Nucleus accumbens (tissue), 56 donors: ENCODE results near the gene PLCB1.

Source experiments
- DNase-seq, 56 donors: peaks; one replicate each; lab custom pipeline; 2025; lab: John Stamatoyannopoulos, UW

PLCB1 gene

DNA sequence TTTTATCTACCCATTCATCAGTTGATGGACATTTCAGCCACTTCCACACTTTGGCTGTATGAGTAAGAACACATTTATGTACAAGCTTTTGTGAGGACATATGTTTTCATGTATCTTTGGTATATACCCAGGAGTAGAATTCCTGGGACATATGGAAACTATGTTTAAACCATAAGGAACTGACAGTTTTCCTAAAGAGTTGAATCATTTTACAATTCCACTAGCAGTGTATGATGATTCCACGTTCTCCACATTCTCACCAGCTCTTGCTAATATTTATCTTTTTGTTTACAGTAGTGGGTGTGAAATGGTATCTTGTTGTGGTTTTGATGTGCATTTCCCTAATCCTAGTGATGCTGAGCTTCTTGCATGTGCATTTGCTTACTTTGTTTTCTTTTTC is 338.1 kb downstream of the PLCB1 start:
- no peak for DNase-seq

DNA sequence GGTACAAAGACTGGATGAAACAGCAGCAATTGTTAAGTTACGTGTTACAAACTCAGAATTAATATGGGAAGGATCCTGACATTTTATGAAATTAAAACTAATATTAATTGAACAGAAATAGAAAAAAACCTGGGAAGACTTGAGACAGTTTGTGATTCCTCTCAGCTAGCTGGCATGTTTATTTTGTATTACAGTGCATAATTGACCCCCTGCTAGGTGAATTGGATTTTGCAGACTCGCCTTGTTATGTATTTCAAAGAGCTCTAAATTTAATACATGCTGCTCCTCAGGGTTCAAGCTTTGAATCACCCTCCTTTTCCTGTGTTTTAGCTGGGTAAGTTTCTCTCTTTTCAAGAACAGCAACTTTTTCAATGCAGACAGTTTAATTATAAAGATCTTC is 339.4 kb downstream of the PLCB1 start:
- no peak for DNase-seq

DNA sequence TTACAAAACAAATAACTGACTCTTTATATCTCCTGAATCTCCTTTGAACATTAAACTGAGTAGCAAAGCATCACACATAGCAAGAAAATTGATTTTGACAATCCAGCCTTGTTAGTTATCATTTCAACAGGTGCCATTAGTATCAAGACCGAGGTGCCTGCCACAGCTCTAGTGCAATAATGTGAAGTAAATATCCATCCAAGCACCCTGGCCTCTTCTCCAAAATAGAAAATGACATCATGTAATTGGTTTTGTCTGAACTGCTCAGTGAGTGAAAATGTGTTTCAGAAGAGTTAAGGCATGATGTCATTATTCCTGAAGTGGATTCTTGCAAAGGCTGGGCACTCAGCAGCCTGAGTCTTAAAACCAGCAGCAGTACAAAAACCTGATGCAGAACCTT is 341.4 kb downstream of the PLCB1 start:
- DNase-seq: no peak

DNA sequence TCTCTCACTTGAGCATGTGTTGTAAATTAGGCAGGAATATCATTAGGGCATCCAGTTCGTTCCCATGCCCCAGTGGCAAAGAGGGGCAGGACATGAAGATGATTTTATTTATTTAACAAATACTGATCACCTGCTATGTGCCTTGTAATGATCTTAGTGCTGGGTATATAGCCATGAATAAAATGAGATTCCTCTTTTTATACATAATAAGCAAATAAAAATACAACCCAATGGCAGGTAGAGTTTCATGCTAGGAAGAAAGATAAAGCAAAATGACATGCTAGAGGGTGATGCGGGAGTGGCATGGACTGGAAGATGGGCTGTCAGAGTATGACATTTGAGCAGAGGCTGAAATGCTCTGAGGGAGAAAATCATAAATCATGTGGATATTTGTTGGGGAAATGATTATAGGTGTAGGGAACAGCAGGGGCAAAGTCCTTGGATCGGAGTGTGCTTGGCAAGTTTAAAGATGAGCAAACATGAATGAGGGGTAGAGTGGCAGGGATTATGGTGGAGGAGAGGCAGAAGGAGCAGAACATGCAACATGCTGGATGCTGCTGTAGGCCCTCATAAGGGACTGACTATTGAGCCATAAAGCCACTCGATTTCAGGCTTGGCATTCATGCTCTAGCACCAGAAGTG is 342.1 kb downstream of the PLCB1 start:
- DNase-seq: no peak

DNA sequence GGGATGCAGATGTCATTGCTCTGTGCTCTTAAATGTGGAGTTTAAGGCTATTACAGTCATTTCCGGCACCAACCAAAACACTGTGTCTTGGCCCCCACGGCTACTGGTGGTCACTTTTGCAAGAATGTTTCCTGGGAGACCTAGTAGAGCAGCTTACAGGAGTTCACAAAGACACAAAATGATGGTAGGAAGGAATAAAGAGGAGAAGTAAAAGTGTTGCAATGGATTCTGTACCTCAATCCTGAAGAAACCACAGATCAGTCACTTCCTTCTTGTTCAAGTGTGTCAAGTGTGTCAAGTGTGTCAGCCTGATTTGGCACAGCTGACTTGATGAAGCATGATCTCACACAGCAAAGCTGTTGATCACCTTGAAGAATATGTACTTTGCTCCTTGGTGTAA is 344.0 kb downstream of the PLCB1 start:
- DNase-seq: no peak

DNA sequence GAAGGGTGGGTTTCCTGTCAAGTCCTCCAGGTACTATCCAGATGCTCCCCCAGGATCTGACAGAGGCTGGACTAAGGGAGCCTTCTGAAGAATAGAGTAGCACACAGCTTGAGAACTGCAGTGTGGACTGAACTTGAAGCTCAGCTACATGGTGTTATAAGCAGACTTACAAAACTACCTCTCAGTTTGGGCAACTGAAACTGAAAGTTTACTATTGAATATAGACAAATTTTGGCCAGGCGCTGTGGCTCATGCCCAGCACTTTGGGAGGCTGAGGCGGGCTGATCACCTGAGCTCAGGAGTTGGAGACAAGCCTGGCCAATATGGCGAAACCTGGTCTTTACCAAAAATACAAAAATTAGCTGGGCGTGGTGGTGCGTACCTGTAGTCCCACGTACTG is 348.5 kb downstream of the PLCB1 start:
- DNase-seq: no peak

DNA sequence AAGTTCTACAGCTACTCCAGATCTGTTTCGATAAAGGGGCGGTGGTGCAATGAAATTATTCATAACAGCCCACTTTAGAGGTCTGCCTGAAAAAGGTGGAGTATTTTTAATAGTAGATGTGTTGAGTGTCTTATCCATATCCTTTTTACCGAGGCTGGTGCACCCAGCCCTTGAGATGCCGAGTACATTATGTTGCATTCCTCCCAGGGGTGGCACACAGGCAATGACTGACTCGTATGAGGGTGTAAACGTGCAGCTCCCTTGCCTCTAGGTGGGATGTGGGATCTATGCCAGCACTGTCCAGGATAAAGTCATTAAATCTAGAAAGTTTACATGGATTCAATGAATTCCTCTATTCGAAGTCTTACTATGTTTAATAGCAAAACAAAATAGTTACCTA is 355.6 kb downstream of the PLCB1 start:
- no peak for DNase-seq

DNA sequence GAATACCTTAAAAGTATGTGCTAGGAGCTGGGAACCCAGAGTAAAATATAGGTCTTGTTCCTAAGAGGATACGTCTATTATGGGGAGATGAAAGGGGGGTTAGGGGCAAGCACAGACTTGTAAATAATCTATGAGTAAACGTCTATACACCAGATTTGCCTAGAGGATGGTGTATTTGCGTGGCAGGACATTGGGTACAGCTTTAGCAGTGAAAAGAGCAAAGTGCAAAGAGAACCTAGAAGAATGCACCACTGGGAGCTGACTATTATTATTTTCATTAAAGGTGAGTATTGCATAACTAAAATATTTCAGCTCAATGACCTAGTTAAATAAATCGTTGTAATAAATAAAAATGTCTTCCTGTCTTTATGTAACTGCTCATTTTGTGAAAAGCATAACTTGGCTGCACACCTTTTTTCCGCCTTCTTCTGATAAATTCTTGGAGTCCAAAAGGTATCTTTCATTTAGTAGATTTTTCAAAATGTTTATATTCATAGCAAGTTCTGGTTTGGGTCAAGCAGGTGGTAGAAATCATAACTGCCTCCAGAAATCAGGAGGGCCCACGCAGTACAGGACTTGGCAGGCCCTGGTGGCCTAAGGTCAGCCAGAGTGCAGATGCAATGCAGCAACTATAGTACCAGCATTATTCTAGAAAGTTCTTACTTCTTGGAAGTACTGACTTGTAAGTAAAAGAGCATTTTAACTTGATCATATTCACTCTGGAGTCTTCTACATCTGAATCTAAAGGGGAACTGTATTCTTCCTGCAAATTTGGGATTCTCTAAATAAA is 357.2 kb downstream of the PLCB1 start:
- no peak for DNase-seq

DNA sequence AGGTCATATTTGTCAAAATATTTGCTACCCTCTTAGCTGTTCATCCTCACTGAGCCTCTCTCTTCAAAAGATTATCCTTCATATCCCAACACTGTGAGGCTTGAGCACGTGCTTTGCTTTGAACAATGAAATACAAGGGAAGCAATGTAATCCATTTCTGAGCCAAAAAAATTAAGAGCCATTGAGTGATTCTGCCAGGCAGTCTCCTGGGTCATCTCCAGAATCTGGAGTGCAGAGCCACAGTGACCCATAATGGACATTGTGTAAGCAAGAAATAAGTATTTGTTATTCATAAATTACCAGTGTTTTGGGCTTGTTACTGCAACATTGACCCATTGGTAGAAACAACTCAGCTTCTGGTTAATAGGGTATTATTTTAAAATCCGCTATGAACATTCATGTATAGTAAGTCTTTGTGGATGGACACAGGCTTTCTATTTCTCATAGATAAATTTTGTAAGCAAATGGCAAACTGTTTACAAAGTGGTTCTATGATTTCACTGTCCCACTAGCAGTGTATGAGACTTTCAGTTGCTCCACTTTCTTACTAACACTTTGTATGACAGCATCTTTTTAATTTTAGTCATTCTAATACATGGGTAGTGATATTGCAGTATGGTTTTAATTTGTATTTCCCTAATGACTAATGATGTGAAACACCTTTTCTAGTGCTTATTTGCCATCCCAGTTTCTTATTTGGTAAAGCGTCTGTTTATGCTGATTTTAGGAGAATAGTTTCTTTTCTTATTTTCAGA is 358.2 kb downstream of the PLCB1 start:
- no peak for DNase-seq

DNA sequence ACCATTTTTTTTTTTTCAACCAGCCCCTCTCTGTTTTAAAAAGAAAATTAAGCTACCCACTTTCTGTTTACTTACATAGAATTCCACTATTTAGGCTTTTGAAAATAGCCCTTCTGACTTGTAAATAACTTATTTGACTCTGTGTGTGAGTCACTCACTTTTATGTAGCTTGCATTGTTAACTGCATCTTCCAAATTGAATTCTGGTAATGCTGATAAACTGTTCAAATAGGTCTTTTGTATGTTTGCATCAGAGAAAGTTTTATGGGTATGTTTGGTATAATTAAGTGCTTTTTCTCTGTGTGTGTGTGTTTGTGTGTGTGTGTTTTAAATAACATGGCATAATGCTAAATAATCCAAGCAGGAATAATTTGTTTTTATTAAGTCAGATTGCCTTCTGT is 360.1 kb downstream of the PLCB1 start:
- no peak for DNase-seq

DNA sequence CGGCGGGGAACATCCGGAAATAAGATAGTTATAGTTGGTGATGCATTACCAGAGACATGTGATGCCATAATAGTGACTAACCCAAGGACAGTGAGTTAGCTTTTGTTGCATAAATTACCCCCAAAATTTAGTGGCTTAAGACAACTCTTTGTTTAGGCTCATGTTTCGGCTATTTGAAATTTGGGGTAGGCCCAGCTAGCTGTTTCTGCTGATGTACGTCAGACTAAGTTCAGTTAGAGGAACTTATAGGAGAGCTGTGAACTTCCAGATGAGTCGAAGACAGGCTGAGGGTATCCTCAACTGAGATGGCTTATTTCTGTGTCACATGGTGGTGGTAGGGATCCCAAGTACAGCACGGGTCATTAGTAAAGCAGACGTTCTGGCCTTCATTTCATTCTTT is 366.5 kb downstream of the PLCB1 start:
- no peak for DNase-seq

DNA sequence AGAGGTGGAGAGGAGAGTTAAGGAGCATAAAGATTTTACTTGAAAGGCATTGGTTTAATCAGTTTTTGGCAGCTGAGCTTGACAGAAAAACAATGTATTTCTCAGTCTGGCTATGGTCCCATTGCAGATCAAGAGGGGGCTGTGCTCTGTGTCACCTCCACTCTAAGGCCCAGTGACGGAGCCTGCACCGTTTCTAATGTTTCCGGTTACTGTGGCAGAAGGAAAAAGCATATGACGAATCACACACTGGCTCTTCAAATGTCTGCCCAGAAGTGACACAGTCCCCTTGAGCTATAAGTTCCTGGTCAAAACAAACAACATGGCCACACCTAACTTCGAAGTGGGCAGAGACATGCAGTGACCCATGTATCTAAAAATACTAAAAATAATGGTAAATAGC is 372.0 kb downstream of the PLCB1 start:
- no peak for DNase-seq

DNA sequence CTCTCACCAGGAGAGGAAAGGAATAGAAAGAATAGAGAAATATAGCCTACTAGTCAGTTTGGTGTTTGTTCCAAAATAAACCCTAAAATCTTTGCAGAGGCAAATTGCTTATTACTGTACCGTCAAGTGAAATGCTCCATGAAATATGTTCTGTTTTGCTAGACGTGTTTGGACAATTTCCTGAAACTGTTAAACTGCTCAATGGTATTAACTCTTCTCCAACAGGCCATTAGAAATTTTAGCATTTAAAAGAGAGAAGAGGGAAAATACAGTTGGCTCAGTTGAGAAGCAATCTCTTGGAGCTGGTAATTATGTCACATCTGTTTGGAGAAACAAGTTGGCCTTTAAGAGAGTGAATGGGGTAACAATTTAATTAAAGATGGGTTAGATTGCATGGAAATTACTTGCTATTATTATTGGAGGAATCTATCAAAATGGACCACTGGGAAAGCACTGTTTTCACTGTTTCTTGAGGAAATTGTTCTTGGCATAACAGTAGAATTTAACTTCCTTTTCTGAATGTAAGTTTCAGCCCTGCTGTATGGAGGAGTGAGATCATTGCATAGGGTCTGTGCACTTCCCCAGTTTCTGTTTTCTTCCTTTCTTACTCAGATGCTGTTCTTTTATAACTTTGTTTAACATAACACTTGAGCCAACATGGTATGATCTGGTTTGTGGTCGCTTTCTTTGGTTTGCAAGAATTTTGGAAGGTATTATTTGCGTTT is 373.6 kb downstream of the PLCB1 start:
- no peak for DNase-seq

DNA sequence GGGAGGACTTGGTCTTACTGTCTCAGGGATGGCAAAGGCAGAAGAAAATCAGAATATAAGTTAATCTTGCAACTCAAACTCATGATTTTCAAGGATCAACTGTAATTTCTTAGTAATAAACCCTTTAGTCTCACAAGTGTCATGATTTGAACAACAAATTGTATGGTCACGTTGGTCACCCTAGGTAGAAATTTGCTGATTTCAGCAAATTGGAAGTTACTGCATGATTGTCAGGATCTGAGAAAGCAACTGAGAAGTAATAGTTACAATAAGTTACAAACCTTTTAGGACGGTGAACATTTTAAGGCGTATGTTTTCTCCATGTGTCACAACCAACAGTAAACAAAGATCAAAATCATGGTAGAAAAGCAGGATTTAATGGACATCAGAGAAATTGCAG is 375.2 kb downstream of the PLCB1 start:
- no peak for DNase-seq

DNA sequence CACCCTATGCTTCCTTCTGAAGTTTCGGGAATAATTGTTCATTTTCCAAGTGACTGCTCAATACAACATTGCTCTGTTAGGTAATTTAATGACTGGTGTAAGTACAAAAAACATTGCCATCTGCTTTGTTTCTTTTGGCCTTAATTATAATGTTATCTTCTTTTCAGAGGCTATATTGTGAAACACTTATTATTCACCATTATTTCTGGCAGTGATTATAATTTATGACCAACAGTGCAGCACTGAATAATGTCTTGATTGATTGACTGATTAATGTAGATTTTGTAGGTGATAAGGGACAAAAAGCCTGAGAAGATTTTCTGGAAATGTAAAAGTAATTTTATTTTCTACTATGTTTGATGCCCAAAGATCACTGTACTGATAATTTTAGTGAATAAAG is 377.7 kb downstream of the PLCB1 start:
- no peak for DNase-seq

DNA sequence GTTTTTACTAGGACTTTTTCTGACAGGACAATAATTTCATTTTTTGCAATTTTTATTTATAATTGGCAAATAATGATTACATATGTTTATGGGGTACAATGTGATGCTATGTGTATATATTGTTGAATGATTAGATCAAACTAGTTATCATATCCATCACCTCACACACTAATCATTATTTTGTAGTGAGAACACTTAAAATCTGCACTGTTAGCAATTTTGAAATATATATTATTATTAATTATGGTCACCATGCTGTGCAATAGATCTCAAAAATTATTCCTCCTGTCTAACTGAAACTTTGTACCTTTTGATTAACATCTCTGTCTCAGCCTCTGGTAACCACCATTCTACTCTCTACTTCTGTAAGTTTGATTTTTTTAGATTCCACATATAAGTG is 378.7 kb downstream of the PLCB1 start:
- no peak for DNase-seq

DNA sequence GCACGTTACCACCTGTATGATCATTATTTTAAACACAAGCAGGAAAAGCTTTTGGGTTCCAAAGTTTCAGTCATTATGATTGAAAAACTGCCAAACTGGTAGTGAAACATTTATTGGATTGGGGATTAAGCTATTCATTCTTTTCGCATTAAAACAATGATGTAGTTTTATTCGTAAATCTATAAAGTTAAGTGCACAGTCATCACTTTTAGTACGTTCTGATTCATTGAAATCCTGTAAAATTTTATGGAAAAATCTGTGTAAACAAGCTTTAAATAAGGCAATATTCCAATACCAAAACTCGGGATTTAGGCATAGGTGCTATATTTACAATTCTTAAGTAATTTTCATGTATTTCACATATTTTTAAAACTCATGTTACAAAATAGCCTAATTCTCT is 379.9 kb downstream of the PLCB1 start:
- no peak for DNase-seq

DNA sequence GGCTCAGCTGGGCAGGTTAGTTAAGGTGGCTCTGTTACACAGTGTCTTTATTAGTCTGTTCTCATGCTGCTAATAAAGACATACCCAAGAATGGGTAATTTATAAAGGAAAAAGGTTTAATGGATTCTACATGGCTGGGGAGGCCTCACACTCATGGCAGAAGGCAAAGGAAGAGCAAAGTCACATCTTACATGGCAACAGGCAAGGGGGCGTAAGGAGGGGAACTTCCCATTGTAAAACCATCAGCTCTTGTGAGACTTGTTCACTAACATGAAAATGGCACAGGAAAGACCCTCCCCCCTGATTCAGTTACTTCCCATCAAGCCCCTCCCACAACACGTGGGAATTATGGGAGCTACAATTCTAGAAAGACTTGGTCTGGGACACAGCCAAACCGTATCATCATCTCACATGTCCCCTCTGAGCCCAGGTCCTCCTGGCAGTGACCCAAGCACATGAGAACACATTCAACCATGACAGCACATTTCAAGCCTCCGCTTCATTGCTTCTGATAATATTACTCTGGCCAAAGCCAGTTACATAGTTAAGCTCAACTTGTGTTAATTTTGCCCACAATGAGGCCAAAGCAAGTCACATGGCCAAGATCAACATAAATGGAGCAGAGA is 383.9 kb downstream of the PLCB1 start:
- no peak for DNase-seq

DNA sequence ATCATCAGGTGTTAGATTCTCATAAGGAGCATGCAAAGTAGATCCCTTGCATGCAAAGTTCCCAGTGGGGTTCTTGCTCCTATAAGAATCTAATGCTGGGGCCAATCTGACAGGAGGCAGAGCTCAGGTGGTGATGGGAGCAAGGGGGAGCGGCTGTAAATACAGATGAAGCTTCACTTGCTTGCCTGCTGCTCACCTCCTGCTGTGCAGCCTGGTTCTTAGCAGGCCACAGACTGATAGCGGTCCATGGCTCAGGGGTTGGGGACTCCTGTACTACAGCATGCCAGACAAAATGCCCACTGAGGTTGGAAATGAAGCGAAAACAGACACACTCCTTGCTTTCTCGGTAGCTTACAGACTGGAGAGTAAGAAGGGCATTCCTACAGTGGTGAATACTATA is 386.8 kb downstream of the PLCB1 start:
- DNase-seq: no peak

DNA sequence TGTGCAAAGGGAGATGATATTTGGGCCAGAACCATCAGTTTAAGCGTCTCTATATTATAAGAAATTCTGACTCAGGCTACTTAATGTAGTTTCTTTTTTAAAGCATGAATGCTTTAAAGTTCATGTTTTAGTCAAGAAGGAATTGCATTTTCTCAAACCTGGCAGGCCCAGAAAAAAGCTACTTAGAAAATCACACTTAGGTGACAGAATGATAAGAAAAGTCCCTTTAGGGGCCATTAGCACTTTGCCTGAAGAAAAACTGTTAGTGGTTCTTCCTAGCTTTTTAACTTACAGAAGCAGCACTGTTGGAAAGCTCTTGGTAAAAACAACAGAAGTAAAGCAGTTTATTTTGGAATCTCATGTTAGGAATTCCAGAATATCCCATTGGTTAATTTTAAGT is 387.8 kb downstream of the PLCB1 start:
- DNase-seq: no peak

DNA sequence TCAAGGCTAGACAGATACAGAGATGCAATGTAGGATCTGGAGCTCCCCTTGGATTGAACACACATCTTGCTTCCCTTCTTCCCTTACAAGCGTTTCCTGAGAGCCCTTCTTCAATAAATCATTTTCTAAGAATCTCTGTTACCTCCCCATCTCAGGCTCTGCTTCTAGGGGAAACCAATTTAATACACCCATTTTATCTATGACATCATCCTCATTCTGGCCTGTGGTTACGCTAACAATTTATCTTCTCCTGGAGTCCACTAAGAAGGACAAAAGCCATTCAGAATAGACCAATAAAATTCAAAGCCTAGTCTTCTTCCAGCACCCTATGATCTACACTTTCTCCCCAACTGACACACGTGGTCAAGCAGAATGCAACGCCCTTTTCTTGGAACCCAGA is 390.1 kb downstream of the PLCB1 start:
- DNase-seq: no peak
